HEK293T (cell line): Measurements from ENCODE around the gene ZNRD2.

ENCODE experiments used
- SP1 ChIP-seq: fragments of 450-650 bp; IDR thresholded peaks from 2 replicates; pipeline ENCODE4 v1.6.1; 2017
- SUZ12 ChIP-seq: fragments of 450-650 bp; IDR thresholded peaks from 2 replicates; pipeline ENCODE4 v1.6.1; 2016; ENCODE audit warnings: mild to moderate bottlenecking

GRCh38 chr11:65612691-65613090 is 42.4 kb downstream of the ZNRD2 start:
- no peak for TF ChIP-seq SUZ12
- TF ChIP-seq SP1, result no peak
